SK-N-MC (cell line): ENCODE results near the gene ING3.

Experiments used
- DNase-seq: peaks from one replicate; pipeline ENCODE4 v3.0.0-alpha.2; 2011; ENCODE audit warnings: low read depth, low spot score
- H3K27ac ChIP-seq: fragments of 200-600 bp; sonication (generic); 2 replicates; pipeline ENCODE4 v1.5.1; 2016; ENCODE audit warnings: mixed run types
- H3K36me3 ChIP-seq: fragments of 200-600 bp; sonication (generic); 2 replicates; pipeline ENCODE4 v1.6.1; 2017; ENCODE audit warnings: antibody characterized with exemption, low read length, mixed read lengths; ENCODE audit not compliant: insufficient read depth
- H3K4me3 ChIP-seq: fragments of 200-600 bp; sonication (generic); 2 replicates; pipeline ENCODE4 v1.5.1; 2016
- H3K9ac ChIP-seq: fragments of 200-600 bp; sonication (generic); 2 replicates; pipeline ENCODE4 v1.8.0; 2017; ENCODE audit warnings: mixed run types, mixed read lengths; ENCODE audit not compliant: insufficient read length
- H3K9me3 ChIP-seq: fragments of 200-600 bp; sonication (generic); 2 replicates; pipeline ENCODE4 v1.6.1; 2017; ENCODE audit warnings: low read depth, mild to moderate bottlenecking, antibody characterized with exemption, low read length, moderate library complexity, mixed read lengths
- EZH2 ChIP-seq: fragments of 200-600 bp; sonication (generic); IDR thresholded peaks from one replicate; pipeline ENCODE4 v1.6.1; 2017; ENCODE audit warnings: antibody characterized with exemption
- FOXP2 ChIP-seq: optimal IDR thresholded peaks from 2 replicates; pipeline ENCODE3; 2011; ENCODE audit warnings: mild to moderate bottlenecking, moderate library complexity; ENCODE audit not compliant: insufficient read depth; ENCODE audit errors: extremely low read length, control extremely low read depth
- POLR2AphosphoS5 ChIP-seq: IDR thresholded peaks from 2 replicates; pipeline ENCODE4 v1.6.1; 2012; ENCODE audit warnings: mild to moderate bottlenecking, low read depth, low read length, borderline replicate concordance

ING3 gene

DNA sequence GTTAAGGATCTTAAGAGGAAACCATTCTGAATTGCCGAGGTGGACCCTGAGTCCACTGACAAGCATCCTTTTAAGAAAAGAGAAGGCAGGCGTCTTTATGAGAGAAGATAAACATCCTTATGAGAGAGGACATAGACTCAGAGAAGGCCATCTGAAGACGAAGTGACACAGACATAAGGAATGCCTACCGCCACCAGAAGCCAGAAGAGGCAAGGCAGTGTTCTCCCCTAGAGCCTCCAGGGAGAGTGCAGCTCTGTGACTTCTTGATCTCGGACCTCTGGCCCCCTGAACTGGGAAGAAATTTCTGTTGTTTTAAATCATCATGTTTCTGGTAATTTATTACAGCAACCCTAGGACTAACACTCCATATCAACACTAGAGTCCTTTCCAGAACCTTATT, 25.2 kb upstream of the ING3 start:
- Histone ChIP-seq H3K36me3 (no peaks in the 10 kb centered on the region), H3K27ac (no peak overlapping the region), H3K9me3 (no peaks in the 10 kb centered on the region), H3K9ac (no peak overlapping the region), H3K4me3 (no peak overlapping the region)
- DNase-seq = no peak
- TF ChIP-seq FOXP2 = no peak
- TF ChIP-seq POLR2AphosphoS5 = no peak
- no peak for TF ChIP-seq EZH2

DNA sequence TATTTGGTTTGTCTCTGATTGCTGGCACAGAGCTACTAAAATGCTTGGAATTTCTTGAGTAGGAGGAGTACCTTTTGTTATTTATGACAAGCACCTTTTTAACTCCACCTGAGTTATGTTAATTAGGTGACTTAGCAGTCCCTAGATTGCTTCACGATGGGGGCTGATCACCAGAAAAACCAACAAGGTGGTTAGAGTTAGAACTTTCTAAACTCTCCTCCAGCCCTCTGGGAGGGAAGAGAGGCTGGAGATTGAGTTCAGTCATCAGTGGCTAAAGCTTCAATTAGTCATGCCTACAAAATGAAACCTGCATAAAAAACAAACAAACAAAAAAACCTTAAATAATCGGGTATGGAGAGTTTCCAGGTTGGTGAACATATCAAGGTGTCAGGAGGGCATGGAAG, 23.6 kb upstream of the ING3 start:
- Histone ChIP-seq H3K27ac (no peak overlapping the region), H3K4me3 (no peak overlapping the region), H3K36me3 (no peaks in the 10 kb centered on the region), H3K9ac (no peak overlapping the region), H3K9me3 (no peaks in the 10 kb centered on the region)
- TF ChIP-seq POLR2AphosphoS5 (no peak), FOXP2 (no peak)
- no peak for DNase-seq

DNA sequence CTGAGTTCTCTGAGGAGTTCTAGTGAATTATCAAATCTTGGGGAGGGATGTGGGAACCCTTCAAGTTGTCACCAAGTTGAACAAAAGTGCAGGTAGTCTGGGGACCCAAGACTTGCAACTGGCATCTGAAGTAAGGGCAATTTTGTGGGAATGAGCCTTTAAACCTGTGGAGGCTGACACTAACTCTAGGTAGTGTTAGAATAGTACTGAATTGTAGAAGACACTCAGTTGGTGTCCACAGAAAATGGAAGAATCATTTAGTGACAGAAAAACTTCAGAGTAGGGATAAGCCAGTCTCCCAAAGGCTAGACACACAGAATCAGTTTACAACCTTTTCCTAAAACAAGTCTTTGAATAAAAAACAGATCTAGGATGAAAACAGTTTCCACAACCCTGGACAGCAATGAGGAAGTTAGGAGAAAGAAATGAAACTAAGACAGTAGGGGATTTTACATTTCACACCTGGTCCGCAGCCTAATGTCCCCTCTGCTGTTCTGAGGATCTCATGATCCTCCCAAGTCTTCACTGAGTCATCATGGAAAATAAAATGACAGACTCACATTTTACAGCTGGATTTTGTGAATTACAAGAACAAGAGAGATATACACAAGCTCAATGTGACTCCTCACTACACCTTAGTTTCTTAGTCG, 23.0 kb upstream of the ING3 start:
- Histone ChIP-seq H3K9ac (no peak overlapping the region), H3K27ac (no peak overlapping the region), H3K36me3 (no peaks in the 10 kb centered on the region), H3K9me3 (no peaks in the 10 kb centered on the region), H3K4me3 (no peak overlapping the region)
- no peak for DNase-seq
- TF ChIP-seq POLR2AphosphoS5 (no peak), EZH2 (no peak)

DNA sequence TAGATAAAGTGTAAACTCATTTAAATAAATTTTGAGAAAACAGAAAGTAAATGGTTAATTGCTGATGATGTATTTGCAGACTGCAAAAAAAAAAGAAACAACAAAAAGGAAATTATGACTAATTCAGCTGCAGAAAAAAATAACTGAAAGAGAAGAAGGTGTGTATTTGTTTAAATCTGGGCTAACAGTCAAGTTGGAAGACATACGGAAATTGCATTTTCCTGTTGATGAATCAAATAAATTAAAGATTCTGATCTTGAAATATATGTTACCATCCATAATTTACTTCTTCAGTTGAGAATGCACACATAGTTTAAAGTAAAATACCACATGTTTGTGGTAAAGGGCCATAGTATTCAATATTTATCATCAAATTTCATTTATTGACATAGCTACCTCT, 19.3 kb upstream of the ING3 start:
- no peak for TF ChIP-seq FOXP2
- TF ChIP-seq POLR2AphosphoS5 = no peak
- no peak for DNase-seq
- no peaks in the 10 kb centered on the region for H3K9me3 ChIP-seq
- H3K36me3 ChIP-seq = no peaks in the 10 kb centered on the region
- H3K4me3 ChIP-seq = no peak overlapping the region
- H3K9ac ChIP-seq = no peak overlapping the region
- no peak overlapping the region for H3K27ac ChIP-seq

DNA sequence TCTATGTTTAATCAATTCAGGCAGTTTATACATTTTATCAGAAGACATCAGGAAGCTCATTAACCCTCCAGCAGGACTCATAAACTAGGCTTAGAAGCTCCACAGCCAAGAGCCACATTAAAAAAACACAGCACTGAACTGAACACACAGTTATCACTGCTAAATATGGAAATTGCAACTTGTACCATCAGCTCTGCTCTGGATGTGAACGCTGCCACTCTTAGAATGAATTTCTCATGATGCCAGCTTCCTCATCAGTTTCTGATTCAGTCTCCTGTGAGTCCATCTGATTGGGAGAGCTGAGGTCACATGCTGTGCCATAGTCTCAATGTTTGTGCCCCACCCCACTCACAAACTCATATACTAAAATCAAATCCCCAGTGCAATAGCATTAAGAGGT, 17.1 kb upstream of the ING3 start:
- Histone ChIP-seq H3K9ac (no peak overlapping the region), H3K9me3 (no peaks in the 10 kb centered on the region), H3K4me3 (no peak overlapping the region), H3K27ac (no peak overlapping the region), H3K36me3 (no peaks in the 10 kb centered on the region)
- no peak for DNase-seq
- TF ChIP-seq FOXP2 (no peak), POLR2AphosphoS5 (no peak), EZH2 (no peak)

DNA sequence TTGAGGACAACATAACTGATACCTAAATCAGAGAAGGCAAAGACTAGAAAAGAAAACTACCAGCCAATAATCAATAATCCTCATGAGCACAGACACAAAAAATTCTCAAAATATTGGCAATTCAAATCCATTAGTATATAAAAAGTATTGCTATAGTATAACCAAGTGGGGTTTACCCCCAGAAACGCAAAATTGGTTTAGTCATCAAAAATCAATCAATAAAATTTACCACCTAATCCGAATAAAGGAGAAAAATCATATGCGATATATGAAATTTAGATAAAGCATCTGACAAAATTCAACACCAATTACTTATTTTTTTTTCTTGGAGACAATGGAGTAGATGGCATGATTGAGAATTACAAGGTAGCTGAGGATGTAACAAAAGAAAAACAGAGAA, 11.2 kb upstream of the ING3 start:
- TF ChIP-seq EZH2 (no peak), FOXP2 (no peak), POLR2AphosphoS5 (no peak)
- Histone ChIP-seq H3K27ac (no peak overlapping the region), H3K4me3 (no peak overlapping the region), H3K9me3 (no peaks in the 10 kb centered on the region), H3K9ac (no peak overlapping the region), H3K36me3 (no peaks in the 10 kb centered on the region)
- DNase-seq = no peak

DNA sequence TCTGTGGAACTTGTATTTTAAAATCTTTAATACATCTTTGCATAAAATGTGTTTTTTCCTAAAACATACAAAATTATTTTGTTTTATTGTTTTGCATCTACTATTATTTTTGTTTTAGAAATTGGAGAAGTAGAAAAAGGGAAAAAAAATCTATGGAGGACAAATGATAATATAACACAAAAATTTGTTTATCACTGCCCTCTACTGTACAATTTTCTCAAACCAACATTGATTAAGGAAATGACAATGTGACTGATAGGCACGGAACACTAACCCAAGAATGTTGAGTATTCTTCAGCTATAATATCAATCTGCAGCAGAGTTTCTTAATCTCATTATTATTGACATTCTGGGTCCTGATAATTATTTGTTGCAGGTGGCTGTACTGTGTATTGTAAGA, 9.5 kb upstream of the ING3 start:
- TF ChIP-seq EZH2 = no peak
- no peak for TF ChIP-seq FOXP2
- no peak for TF ChIP-seq POLR2AphosphoS5
- DNase-seq = no peak
- Histone ChIP-seq H3K9me3 (no peaks in the 10 kb centered on the region), H3K36me3 (no peaks in the 10 kb centered on the region), H3K27ac (no peak overlapping the region), H3K4me3 (no peak overlapping the region), H3K9ac (no peak overlapping the region)

DNA sequence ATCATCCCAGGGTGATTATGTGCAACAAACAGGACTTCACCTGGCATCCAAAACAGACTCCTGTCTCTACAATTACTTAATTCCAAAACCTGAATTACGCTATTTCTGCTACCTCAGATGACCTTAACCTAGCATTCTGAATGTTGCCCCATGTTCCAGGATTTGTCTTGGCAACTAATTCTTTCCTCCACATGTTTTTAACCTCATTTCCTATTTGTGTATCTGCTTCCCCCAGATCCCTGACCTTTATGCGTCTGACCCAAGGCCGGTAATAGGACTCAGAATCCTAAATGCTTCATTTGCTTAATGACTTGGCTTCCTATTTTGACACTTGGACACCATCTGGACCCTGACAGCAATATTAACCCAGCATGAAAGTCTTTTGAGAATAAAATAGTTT, 8.7 kb upstream of the ING3 start:
- H3K27ac ChIP-seq = no peak overlapping the region

DNA sequence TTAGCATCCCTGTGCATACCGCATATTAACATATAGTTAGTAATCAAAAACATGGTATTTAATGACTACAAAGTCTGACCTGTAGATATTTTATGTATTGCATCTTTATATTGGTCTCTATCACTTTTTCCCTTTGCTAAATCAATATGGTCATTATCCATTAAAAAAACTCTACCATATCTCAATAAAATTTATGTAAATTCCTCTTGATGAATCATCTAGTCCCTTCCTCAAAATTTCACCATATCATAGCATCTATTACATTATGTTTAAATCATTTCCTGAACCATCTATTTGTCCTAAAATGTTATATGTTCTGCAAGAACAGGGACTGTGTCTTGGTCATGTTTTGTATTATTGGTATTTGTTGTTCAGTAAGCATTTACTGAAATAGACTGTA, 7.7 kb upstream of the ING3 start:
- Histone ChIP-seq H3K27ac (no peak overlapping the region), H3K9me3 (no peaks in the 10 kb centered on the region), H3K4me3 (no peak overlapping the region), H3K36me3 (no peaks in the 10 kb centered on the region), H3K9ac (no peak overlapping the region)
- DNase-seq = no peak
- TF ChIP-seq FOXP2 = no peak
- no peak for TF ChIP-seq EZH2
- TF ChIP-seq POLR2AphosphoS5 = no peak

More for the DNA sequence above, 8.7 kb upstream of the ING3 start:
- H3K9ac ChIP-seq = no peak overlapping the region
- no peak overlapping the region for H3K4me3 ChIP-seq
- no peaks in the 10 kb centered on the region for H3K9me3 ChIP-seq
- DNase-seq = no peak
- no peaks in the 10 kb centered on the region for H3K36me3 ChIP-seq
- TF ChIP-seq EZH2 (no peak), POLR2AphosphoS5 (no peak), FOXP2 (no peak)
